GM12864 (cell line): ENCODE results near the gene FAM13A.

ENCODE experiments used
- DNase-seq: peaks from one replicate; pipeline ENCODE4 v3.0.0-alpha.2; 2011; ENCODE audit warnings: low read depth
- H3K4me3 ChIP-seq: 2 replicates; pipeline ENCODE4 v1.5.1; 2011; ENCODE audit warnings: mild to moderate bottlenecking, low read depth, low read length, control low read depth
- CTCF ChIP-seq: IDR thresholded peaks from 2 replicates; pipeline ENCODE4 v1.5.1; 2011; ENCODE audit warnings: low read depth, mild to moderate bottlenecking, moderate library complexity, low read length, control low read depth, inconsistent platforms; ENCODE audit errors: missing control alignments

The FAM13A gene

GRCh38 chr4:88757067-88757466, 299.9 kb downstream of the FAM13A start:
- TF ChIP-seq CTCF = no peak
- no peak for DNase-seq
- H3K4me3 ChIP-seq = no peak overlapping the region

- TF ChIP-seq CTCF = no peak
- no peak for DNase-seq
- no peak overlapping the region for H3K4me3 ChIP-seq
Observed at GRCh38 chr4:88756149-88756548, 300.8 kb downstream of the FAM13A start.

GRCh38 chr4:88755454-88755853, 301.5 kb downstream of the FAM13A start:
- TF ChIP-seq CTCF = no peak
- DNase-seq = no peak
- H3K4me3 ChIP-seq = no peak overlapping the region

- TF ChIP-seq CTCF = no peak
- no peak for DNase-seq
- H3K4me3 ChIP-seq = no peak overlapping the region
Observed at GRCh38 chr4:88754796-88755195, 302.2 kb downstream of the FAM13A start.

- no peak for DNase-seq
- TF ChIP-seq CTCF = no peak
- H3K4me3 ChIP-seq = no peak overlapping the region
Observed at GRCh38 chr4:88753658-88754571, 303.1 kb downstream of the FAM13A start.

GRCh38 chr4:88752754-88753153, 304.2 kb downstream of the FAM13A start:
- no peak overlapping the region for H3K4me3 ChIP-seq
- TF ChIP-seq CTCF = no peak
- DNase-seq = no peak

- no peak for TF ChIP-seq CTCF
- H3K4me3 ChIP-seq = no peak overlapping the region
- DNase-seq = no peak
Observed at GRCh38 chr4:88752076-88752463, 304.9 kb downstream of the FAM13A start.
